SK-MEL-5 (cell line): ENCODE data around the gene HGF. TPM values are rescaled to one million over a fixed set of nuclear protein-coding genes. Genes with fewer than 3 reads are reported as not detected.
"Not testable (repeated sequence)": the region's sequence is repeated elsewhere in the genome, so short reads cannot be mapped to it uniquely, and the experiment has no call there.

Experiments
- DNase-seq: peaks from one replicate; pipeline ENCODE4 v3.0.0-alpha.2; 2016; ENCODE audit warnings: low read depth, low spot score
- in situ Hi-C: cut with HindIII; loops from 2 replicates; pipeline ENCODE4 v1.10.0; 2016; ENCODE audit warnings: low sequenced_read_pairs, high pct_unique_total_duplicates, low pct_unique_long_range_greater_than_20kb
- total RNA-seq: library from RNA; depleted of rRNA; stranded (reverse); fragments of >200 nt; shearing (Covaris generic); gene quantifications from 2 replicates; pipeline ENCODE4 v1.2.3, GENCODE V29; 2014

HGF gene
- total RNA-seq, 1 experiment from 2014 or later, result 0.11 TPM

GRCh38 chr7:81744389-81744788 is 25.5 kb downstream of the HGF start:
- no peak for DNase-seq
- in situ Hi-C loops, result loop anchor here (25.0 kb wide), 1 partner anchor 232 kb away; no protein-coding TSS in a partner anchor

- DNase-seq, result no peak
- in situ Hi-C loops, result loop anchor here (25.0 kb wide), 1 partner anchor 231 kb away; no protein-coding TSS in a partner anchor
Observed at GRCh38 chr7:81743665-81744064, 26.2 kb downstream of the HGF start.

- no peak for DNase-seq
- in situ Hi-C loops, result loop anchor here (25.0 kb wide), 1 partner anchor 231 kb away; no protein-coding TSS in a partner anchor
Observed at GRCh38 chr7:81743201-81743600, 26.6 kb downstream of the HGF start.

- no peak for DNase-seq
- in situ Hi-C loops, result loop anchor here (25.0 kb wide), 1 partner anchor 228 kb away; no protein-coding TSS in a partner anchor
Observed at GRCh38 chr7:81740403-81740802, 29.4 kb downstream of the HGF start.

GRCh38 chr7:81736091-81736490 is 33.8 kb downstream of the HGF start:
- no peak for DNase-seq
- in situ Hi-C loops, result loop anchor here (25.0 kb wide), 1 partner anchor 224 kb away; no protein-coding TSS in a partner anchor

- DNase-seq, result no peak
- in situ Hi-C loops, result loop anchor here (25.0 kb wide), 1 partner anchor 213 kb away; no protein-coding TSS in a partner anchor
Observed at GRCh38 chr7:81725812-81726127, 44.1 kb downstream of the HGF start.

GRCh38 chr7:81725003-81725811 is 44.6 kb downstream of the HGF start:
- in situ Hi-C loops, result loop anchor here (25.0 kb wide), 1 partner anchor 213 kb away; no protein-coding TSS in a partner anchor
- no peak for DNase-seq

- in situ Hi-C loops, result not testable (repeated sequence)
Observed at GRCh38 chr7:81722250-81722649, 47.6 kb downstream of the HGF start.

GRCh38 chr7:81721437-81721836 is 48.4 kb downstream of the HGF start:
- in situ Hi-C loops, result no loop called here
- DNase-seq, result peak; percentile 26

More at GRCh38 chr7:81722250-81722649, 47.6 kb downstream of the HGF start:
- not testable (repeated sequence) for DNase-seq

GRCh38 chr7:81719865-81720264 is 50.0 kb downstream of the HGF start:
- no peak for DNase-seq
- in situ Hi-C loops, result no loop called here

- in situ Hi-C loops, result no loop called here
Observed at GRCh38 chr7:81715984-81716588, 53.8 kb downstream of the HGF start.

GRCh38 chr7:81714306-81714705 is 55.5 kb downstream of the HGF start:
- DNase-seq, result no peak
- in situ Hi-C loops, result no loop called here

More at GRCh38 chr7:81715984-81716588, 53.8 kb downstream of the HGF start:
- DNase-seq, result peak; percentile 96

- in situ Hi-C loops, result no loop called here
- DNase-seq, result no peak
Observed at GRCh38 chr7:81710751-81711150, 59.1 kb downstream of the HGF start.

GRCh38 chr7:81709836-81710235 is 60.0 kb downstream of the HGF start:
- DNase-seq, result no peak
- in situ Hi-C loops, result no loop called here

GRCh38 chr7:81707966-81708365 is 61.9 kb downstream of the HGF start:
- in situ Hi-C loops, result no loop called here
- DNase-seq, result no peak

GRCh38 chr7:81707196-81707595 is 62.7 kb downstream of the HGF start:
- in situ Hi-C loops, result no loop called here
- DNase-seq, result no peak

GRCh38 chr7:81705206-81705605 is 64.6 kb downstream of the HGF start:
- in situ Hi-C loops, result no loop called here
- no peak for DNase-seq

- in situ Hi-C loops, result no loop called here
Observed at GRCh38 chr7:81704595-81704994, 65.3 kb downstream of the HGF start.

GRCh38 chr7:81698965-81699364 is 70.9 kb downstream of the HGF start:
- DNase-seq, result no peak
- in situ Hi-C loops, result no loop called here

More at GRCh38 chr7:81704595-81704994, 65.3 kb downstream of the HGF start:
- peak; percentile 76 for DNase-seq
